G401.6 (cell line): ENCODE data around the gene HLCS.

ENCODE experiments used
- FAIRE-seq: peaks from 2 replicates; lab custom pipeline; 2012; peaks lifted over from hg19 to GRCh38; lab: Jason Lieb, UNC

The HLCS gene

GRCh38 chr21:36743446-36743845 lies 223.0 kb downstream of the HLCS start:
- no peak for FAIRE-seq

- no peak for FAIRE-seq
These were observed 223.5 kb downstream of the HLCS start for GRCh38 chr21:36743008-36743407.

GRCh38 chr21:36741506-36741905 lies 225.0 kb downstream of the HLCS start:
- FAIRE-seq: no peak

GRCh38 chr21:36738489-36739126 lies 227.9 kb downstream of the HLCS start:
- FAIRE-seq: no peak

- no peak for FAIRE-seq
These were observed 230.6 kb downstream of the HLCS start for GRCh38 chr21:36735724-36736320.

- FAIRE-seq: no peak
These were observed 231.3 kb downstream of the HLCS start for GRCh38 chr21:36735201-36735515.

- FAIRE-seq: no peak
These were observed 231.9 kb downstream of the HLCS start for GRCh38 chr21:36734367-36735200.

GRCh38 chr21:36733857-36734256 lies 232.6 kb downstream of the HLCS start:
- no peak for FAIRE-seq

GRCh38 chr21:36732761-36733160 lies 233.7 kb downstream of the HLCS start:
- no peak for FAIRE-seq

GRCh38 chr21:36732217-36732616 lies 234.3 kb downstream of the HLCS start:
- no peak for FAIRE-seq

- FAIRE-seq: no peak
These were observed 235.9 kb downstream of the HLCS start for GRCh38 chr21:36730291-36731281.

- FAIRE-seq: no peak
These were observed 237.0 kb downstream of the HLCS start for GRCh38 chr21:36729310-36729970.

- FAIRE-seq: no peak
These were observed 237.9 kb downstream of the HLCS start for GRCh38 chr21:36728371-36729111.

GRCh38 chr21:36727866-36728265 lies 238.6 kb downstream of the HLCS start:
- FAIRE-seq: no peak

GRCh38 chr21:36725793-36726386 lies 240.6 kb downstream of the HLCS start:
- no peak for FAIRE-seq

- FAIRE-seq: no peak
These were observed 241.8 kb downstream of the HLCS start for GRCh38 chr21:36724660-36725059.

GRCh38 chr21:36723371-36723881 lies 243.0 kb downstream of the HLCS start:
- no peak for FAIRE-seq

- no peak for FAIRE-seq
These were observed 243.8 kb downstream of the HLCS start for GRCh38 chr21:36722370-36723368.

- FAIRE-seq: no peak
These were observed 244.7 kb downstream of the HLCS start for GRCh38 chr21:36721817-36722216.
